ENCODE results near the gene IGFALS. TPM values are rescaled to one million over a fixed set of nuclear protein-coding genes. Genes with fewer than 3 reads are reported as not detected.
"Not testable (repeated sequence)": the region's sequence is repeated elsewhere in the genome, so short reads cannot be mapped to it uniquely, and the experiment has no call there.

Gene IGFALS
- total RNA-seq, 1 donor from 2014 or later = not detected

DNA sequence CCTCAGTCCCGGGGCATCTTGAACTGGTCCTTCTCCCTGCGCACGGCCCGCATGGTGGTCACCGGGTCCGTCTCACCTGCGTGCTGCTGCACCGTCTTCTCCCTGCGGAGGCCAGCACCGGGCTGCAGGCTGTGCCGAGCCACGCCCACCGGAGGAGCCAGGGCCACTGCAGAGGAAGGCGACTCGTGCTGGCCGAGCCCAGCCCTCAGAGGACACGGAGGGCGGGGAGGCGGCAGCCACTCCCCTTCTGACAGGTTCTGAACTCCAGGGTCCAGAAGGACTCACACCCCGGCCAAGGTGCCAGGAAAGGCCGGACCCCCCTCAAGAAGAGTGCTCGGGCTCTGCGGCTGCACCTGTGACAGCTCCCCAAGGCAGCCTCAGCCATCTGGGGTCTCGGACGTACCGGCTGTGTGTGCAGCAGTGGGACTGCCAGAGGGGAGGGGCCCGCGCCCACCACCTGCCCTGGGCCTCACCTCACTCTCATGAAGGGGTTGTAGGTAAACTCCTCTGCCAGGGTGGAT lies 15.8 kb upstream of the IGFALS start:
- no peak for DNase-seq (ENCODE audit: low spot score)
- H3K36me3 Mint-ChIP-seq (ENCODE audit: low read depth, unreplicated experiment) = peaks cover 32% of the 10 kb centered on the region
- H3K4me3 Mint-ChIP-seq (ENCODE audit: unreplicated experiment) = no peak overlapping the region
- no peaks in the 10 kb centered on the region for H3K4me1 Mint-ChIP-seq (ENCODE audit: unreplicated experiment)
- TF ChIP-seq, protein P1, sequence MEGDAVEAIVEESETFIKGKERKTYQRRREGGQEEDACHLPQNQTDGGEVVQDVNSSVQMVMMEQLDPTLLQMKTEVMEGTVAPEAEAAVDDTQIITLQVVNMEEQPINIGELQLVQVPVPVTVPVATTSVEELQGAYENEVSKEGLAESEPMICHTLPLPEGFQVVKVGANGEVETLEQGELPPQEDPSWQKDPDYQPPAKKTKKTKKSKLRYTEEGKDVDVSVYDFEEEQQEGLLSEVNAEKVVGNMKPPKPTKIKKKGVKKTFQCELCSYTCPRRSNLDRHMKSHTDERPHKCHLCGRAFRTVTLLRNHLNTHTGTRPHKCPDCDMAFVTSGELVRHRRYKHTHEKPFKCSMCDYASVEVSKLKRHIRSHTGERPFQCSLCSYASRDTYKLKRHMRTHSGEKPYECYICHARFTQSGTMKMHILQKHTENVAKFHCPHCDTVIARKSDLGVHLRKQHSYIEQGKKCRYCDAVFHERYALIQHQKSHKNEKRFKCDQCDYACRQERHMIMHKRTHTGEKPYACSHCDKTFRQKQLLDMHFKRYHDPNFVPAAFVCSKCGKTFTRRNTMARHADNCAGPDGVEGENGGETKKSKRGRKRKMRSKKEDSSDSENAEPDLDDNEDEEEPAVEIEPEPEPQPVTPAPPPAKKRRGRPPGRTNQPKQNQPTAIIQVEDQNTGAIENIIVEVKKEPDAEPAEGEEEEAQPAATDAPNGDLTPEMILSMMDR (IDR thresholded peaks at IDR 0.05; ENCODE audit: unreplicated experiment) = no peak
- no peak overlapping the region for H3K27ac Mint-ChIP-seq (ENCODE audit: unreplicated experiment)
- peaks cover 3% of the 10 kb centered on the region for H3K27me3 Mint-ChIP-seq (ENCODE audit: unreplicated experiment)
- H3K9me3 Mint-ChIP-seq (ENCODE audit: unreplicated experiment) = no peaks in the 10 kb centered on the region

- no peak overlapping the region for H3K27ac Mint-ChIP-seq (ENCODE audit: unreplicated experiment)
- H3K9me3 Mint-ChIP-seq (ENCODE audit: unreplicated experiment) = no peaks in the 10 kb centered on the region
- no peak overlapping the region for H3K4me3 Mint-ChIP-seq (ENCODE audit: unreplicated experiment)
- no peaks in the 10 kb centered on the region for H3K4me1 Mint-ChIP-seq (ENCODE audit: unreplicated experiment)
- TF ChIP-seq, protein P1 (IDR thresholded peaks at IDR 0.05; ENCODE audit: unreplicated experiment) = no peak
- DNase-seq (ENCODE audit: low spot score) = no peak
- peaks cover 29% of the 10 kb centered on the region for H3K36me3 Mint-ChIP-seq (ENCODE audit: low read depth, unreplicated experiment)
- peaks cover 3% of the 10 kb centered on the region for H3K27me3 Mint-ChIP-seq (ENCODE audit: unreplicated experiment)
Observed at GRCh38 chr16:1808691-1809090, 15.2 kb upstream of the IGFALS start.

- Mint-ChIP-seq H3K27ac (ENCODE audit: unreplicated experiment) (no peak overlapping the region), H3K4me1 (ENCODE audit: unreplicated experiment) (no peaks in the 10 kb centered on the region), H3K4me3 (ENCODE audit: unreplicated experiment) (no peak overlapping the region), H3K36me3 (ENCODE audit: low read depth, unreplicated experiment) (peaks cover 24% of the 10 kb centered on the region), H3K9me3 (ENCODE audit: unreplicated experiment) (no peaks in the 10 kb centered on the region), H3K27me3 (ENCODE audit: unreplicated experiment) (peaks cover 3% of the 10 kb centered on the region)
- TF ChIP-seq, protein P1 (IDR thresholded peaks at IDR 0.05; ENCODE audit: unreplicated experiment) = no peak
- DNase-seq (ENCODE audit: low spot score) = no peak
Observed at GRCh38 chr16:1807626-1808025, 14.1 kb upstream of the IGFALS start.

DNA sequence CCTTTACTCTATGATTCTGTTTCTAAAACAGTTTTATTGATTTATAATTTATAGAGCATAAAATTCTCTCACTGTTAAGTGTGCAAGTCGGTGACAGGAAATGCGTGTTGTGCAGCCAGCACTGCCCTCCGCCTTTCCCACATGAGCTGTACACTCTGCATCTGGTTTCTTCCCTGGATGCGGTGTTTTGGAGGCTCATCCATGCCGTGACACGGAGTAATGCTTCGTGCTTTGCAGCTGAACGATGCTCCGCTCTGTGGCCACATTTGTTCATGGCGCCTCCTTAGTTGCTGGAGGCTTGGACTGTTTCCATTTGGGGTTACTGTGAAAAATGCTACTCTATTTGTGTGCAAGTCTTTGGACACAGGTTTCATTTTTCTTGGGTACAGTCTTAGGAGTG lies 7.2 kb upstream of the IGFALS start:
- peaks cover 9% of the 10 kb centered on the region for H3K9me3 Mint-ChIP-seq (ENCODE audit: unreplicated experiment)
- no peaks in the 10 kb centered on the region for H3K4me1 Mint-ChIP-seq (ENCODE audit: unreplicated experiment)
- H3K27me3 Mint-ChIP-seq (ENCODE audit: unreplicated experiment) = peaks cover 4% of the 10 kb centered on the region
- H3K36me3 Mint-ChIP-seq (ENCODE audit: low read depth, unreplicated experiment) = peaks cover 29% of the 10 kb centered on the region
- DNase-seq (ENCODE audit: low spot score) = no peak
- TF ChIP-seq, protein P1 (IDR thresholded peaks at IDR 0.05; ENCODE audit: unreplicated experiment) = no peak
- H3K27ac Mint-ChIP-seq (ENCODE audit: unreplicated experiment) = no peak overlapping the region
- H3K4me3 Mint-ChIP-seq (ENCODE audit: unreplicated experiment) = peak overlapping the region; percentile 8

DNA sequence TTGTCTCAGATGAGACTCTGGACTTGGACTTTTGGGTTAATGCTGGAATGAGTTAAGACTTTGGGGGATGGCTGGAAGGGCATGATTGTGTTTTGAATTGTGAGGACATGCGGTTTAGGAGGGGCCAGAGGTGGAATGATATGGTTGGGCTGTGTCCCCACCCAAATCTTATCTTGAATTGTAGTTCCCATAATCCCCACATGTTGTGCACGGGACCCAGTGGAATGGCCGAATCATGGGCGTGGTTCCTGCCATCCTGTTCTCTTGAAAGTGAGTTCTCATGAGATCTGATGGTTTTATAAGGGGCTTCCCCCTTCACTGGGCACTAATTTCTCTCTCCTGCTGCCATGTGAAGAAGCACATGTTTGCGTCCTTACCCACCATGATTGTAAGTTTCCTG lies 5.8 kb upstream of the IGFALS start:
- H3K4me3 Mint-ChIP-seq (ENCODE audit: unreplicated experiment) = peak overlapping the region; percentile 27
- not testable (repeated sequence) for H3K27me3 Mint-ChIP-seq (ENCODE audit: unreplicated experiment); H3K4me1 Mint-ChIP-seq (ENCODE audit: unreplicated experiment); DNase-seq (ENCODE audit: low spot score); H3K27ac Mint-ChIP-seq (ENCODE audit: unreplicated experiment); H3K9me3 Mint-ChIP-seq (ENCODE audit: unreplicated experiment)
- H3K36me3 Mint-ChIP-seq (ENCODE audit: low read depth, unreplicated experiment) = peaks cover 26% of the 10 kb centered on the region

All from endothelial cell (in vitro differentiated cells).